NCI-H446 treated with DMSO at 0.1 percent for 48 hours (cell line): Measurements from ENCODE around the gene NPIPB6.

Experiments used
- DNase-seq: peaks from one replicate; lab custom pipeline; 2025; lab: John Stamatoyannopoulos, UW

NPIPB6 gene

GRCh38 chr16:28298511-28298878, 64.8 kb downstream of the NPIPB6 start:
- DNase-seq: no peak

- no peak for DNase-seq
These were observed 65.4 kb downstream of the NPIPB6 start for GRCh38 chr16:28297784-28298510.

GRCh38 chr16:28297308-28297707, 66.0 kb downstream of the NPIPB6 start:
- no peak for DNase-seq

- no peak for DNase-seq
These were observed 68.0 kb downstream of the NPIPB6 start for GRCh38 chr16:28295276-28295675.

DNA sequence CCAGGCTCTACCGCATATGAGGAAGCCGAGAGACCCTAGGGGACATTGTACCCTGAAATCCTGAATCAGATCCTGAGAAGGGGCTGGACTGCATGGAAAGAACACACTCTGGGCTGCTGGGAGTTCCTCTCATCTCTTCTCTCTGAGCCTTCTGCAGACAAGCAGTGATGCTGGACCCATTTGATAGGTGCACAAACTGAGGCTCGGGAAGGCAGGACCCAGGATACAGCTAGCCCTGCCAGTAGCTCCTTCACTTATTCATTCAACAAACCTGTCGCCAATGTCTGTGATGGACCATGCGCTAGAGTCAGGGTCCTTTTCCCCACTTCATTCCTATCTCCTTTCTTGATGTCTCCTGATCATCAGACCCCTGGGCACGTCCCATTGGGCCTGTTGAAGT, 69.1 kb downstream of the NPIPB6 start:
- no peak for DNase-seq

GRCh38 chr16:28293601-28293960, 69.7 kb downstream of the NPIPB6 start:
- DNase-seq: no peak

DNA sequence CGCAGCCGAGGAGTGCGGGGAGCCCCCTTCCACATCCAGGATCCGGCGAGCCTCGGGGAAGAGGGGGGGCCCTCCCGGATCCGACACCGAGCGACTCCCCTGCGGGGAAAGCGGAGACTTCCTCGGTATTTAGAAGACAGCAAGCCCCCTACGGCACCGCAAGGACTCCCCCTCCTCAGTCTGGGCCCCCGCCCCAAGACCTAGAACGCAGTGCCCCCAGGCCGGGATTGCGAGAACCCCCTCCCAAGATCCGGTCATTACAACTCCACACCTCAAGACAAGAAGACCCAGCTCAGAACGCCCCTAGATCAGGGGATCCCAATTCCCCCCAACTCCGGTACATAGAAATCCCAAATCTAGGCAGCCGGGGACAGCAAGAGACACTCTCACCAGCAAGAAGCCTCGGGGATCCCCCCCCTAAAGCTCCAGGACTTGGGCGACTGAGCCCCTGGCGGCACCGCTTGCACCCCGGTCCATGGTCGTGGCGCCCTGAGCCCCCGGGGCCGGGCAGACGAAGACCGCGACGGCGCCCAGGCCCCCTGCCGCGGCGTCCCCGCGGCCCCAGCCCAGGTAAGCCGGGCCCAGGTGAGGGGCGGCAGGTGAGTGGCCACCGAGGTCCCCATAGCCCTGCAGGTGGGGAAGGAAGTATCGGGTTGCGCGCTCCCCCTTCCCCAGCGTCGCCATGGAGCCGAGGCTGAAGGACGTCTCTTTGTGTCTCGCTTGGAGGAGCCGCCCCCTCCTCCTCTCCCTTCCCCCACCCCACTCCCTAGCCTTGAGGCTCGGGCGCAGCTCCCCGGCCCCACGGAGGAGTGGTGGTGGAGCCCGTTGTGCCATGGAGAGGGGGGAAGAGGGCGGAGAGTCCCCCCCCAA, 70.3 kb downstream of the NPIPB6 start:
- DNase-seq: no peak
